Measurements from ENCODE around the gene ACP3. TPM values are rescaled to one million over a fixed set of nuclear protein-coding genes. Genes with fewer than 3 reads are reported as not detected.
"Not testable (repeated sequence)": the region's sequence is repeated elsewhere in the genome, so short reads cannot be mapped to it uniquely, and the experiment has no call there.

ACP3 gene
- polyA plus RNA-seq, 1 donor (not counting 4 experiments of a cell fraction or from before 2014, with no cell fraction given), result 1.3 TPM

DNA sequence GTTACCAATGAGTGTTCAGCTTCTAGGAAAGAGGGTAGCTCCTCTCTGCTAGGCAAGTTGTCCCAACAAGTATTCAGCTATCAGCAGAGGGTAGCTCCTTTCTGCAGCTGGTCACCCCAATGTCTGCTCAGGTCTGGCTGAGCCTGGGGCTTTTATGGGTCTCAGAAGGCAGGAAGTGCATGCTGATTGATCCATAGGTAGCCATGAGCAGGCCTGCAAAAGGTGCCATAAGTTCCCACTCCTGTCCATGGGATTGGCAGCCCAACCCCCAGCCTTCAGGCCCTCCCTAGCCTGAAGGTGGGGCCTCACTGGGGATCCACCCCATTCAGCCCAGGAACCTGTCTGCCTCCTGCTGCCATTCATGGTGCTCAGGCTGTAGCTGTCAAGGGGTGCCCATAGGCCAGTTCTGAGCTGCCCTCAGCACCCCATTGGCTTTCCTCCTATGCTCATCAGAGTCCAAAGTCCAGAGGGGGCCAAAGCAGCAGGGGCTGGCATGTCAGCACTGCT is 65.5 kb downstream of the ACP3 start:
- Histone ChIP-seq H3K9me1 (ENCODE audit: control insufficient read depth, extremely low read depth, insufficient read depth, low read length) (no peaks in the 10 kb centered on the region), H3K4me3 (ENCODE audit: control insufficient read depth in 2 of 3, extremely low read depth in 1 of 3, insufficient read depth in 2 of 3, low read depth in 1 of 3, low read length in 3 of 3) (no peak overlapping the region), H4K20me1 (ENCODE audit: control insufficient read depth, extremely low read depth, insufficient read depth, low read length) (no peaks in the 10 kb centered on the region), H3K4me2 (ENCODE audit: control insufficient read depth, extremely low read depth, insufficient read depth, low read depth, low read length) (no peak overlapping the region), H3K27ac (ENCODE audit: control insufficient read depth, insufficient read depth, low read length) (no peak overlapping the region), H3K9ac (ENCODE audit: control insufficient read depth, extremely low read depth, insufficient read depth, low read length) (no peak overlapping the region), H3K27me3 (ENCODE audit: control insufficient read depth, extremely low read depth, insufficient read depth, low read length) (no peaks in the 10 kb centered on the region), H2AFZ (ENCODE audit: control insufficient read depth, low read length) (no peak overlapping the region), H3K9me3 (ENCODE audit: control insufficient read depth, low read depth, low read length) (no peaks in the 10 kb centered on the region), H3K4me1 (ENCODE audit: control insufficient read depth, extremely low read depth, insufficient read depth, low read length) (no peaks in the 10 kb centered on the region), H3K36me3 (ENCODE audit: control insufficient read depth in 2 of 2, extremely low read depth in 1 of 2, insufficient read depth in 2 of 2, low read length in 2 of 2) (no peaks in the 10 kb centered on the region), H3K79me2 (ENCODE audit: control insufficient read depth, insufficient read depth, low read length) (no peaks in the 10 kb centered on the region)
- DNase-seq (ENCODE audit: low read depth, low spot score) (no peak), FAIRE-seq (no peak)
- TF ChIP-seq CTCF (optimal IDR thresholded peaks at IDR 0.05 in 1 of 3, IDR thresholded peaks at IDR 0.05 in 1 of 3, conservative IDR thresholded peaks at IDR 0.05 in 1 of 3; ENCODE audit: extremely low read depth in 1 of 3, insufficient read depth in 2 of 3, low read length in 3 of 3) (no peak), EZH2 (IDR thresholded peaks at IDR 0.05; ENCODE audit: low read length) (no peak)
- dilution Hi-C loops (cut with MboI; ENCODE audit: extremely low pct_ligation_motif_present, low sequenced_read_pairs), result no loop called here

- H3K36me3 ChIP-seq (ENCODE audit: control insufficient read depth in 2 of 2, extremely low read depth in 1 of 2, insufficient read depth in 2 of 2, low read length in 2 of 2), result no peaks in the 10 kb centered on the region
- no peak for DNase-seq (ENCODE audit: low read depth, low spot score)
- FAIRE-seq, result no peak
Observed at GRCh38 chr3:132386259-132386658, 69.1 kb downstream of the ACP3 start.

GRCh38 chr3:132392675-132393074 is 75.5 kb downstream of the ACP3 start:
- H3K9me3 ChIP-seq (ENCODE audit: control insufficient read depth, low read depth, low read length); H3K4me2 ChIP-seq (ENCODE audit: control insufficient read depth, extremely low read depth, insufficient read depth, low read depth, low read length); dilution Hi-C loops (cut with MboI; ENCODE audit: extremely low pct_ligation_motif_present, low sequenced_read_pairs); FAIRE-seq; H3K79me2 ChIP-seq (ENCODE audit: control insufficient read depth, insufficient read depth, low read length); DNase-seq (ENCODE audit: low read depth, low spot score); H3K4me1 ChIP-seq (ENCODE audit: control insufficient read depth, extremely low read depth, insufficient read depth, low read length); H2AFZ ChIP-seq (ENCODE audit: control insufficient read depth, low read length); H3K27ac ChIP-seq (ENCODE audit: control insufficient read depth, insufficient read depth, low read length); H3K4me3 ChIP-seq (ENCODE audit: control insufficient read depth in 2 of 3, extremely low read depth in 1 of 3, insufficient read depth in 2 of 3, low read depth in 1 of 3, low read length in 3 of 3); H3K36me3 ChIP-seq (ENCODE audit: control insufficient read depth in 2 of 2, extremely low read depth in 1 of 2, insufficient read depth in 2 of 2, low read length in 2 of 2); H4K20me1 ChIP-seq (ENCODE audit: control insufficient read depth, extremely low read depth, insufficient read depth, low read length); H3K9ac ChIP-seq (ENCODE audit: control insufficient read depth, extremely low read depth, insufficient read depth, low read length); H3K9me1 ChIP-seq (ENCODE audit: control insufficient read depth, extremely low read depth, insufficient read depth, low read length); H3K27me3 ChIP-seq (ENCODE audit: control insufficient read depth, extremely low read depth, insufficient read depth, low read length): not testable (repeated sequence)

More at GRCh38 chr3:132386259-132386658, 69.1 kb downstream of the ACP3 start:
- Histone ChIP-seq H4K20me1 (ENCODE audit: control insufficient read depth, extremely low read depth, insufficient read depth, low read length) (no peaks in the 10 kb centered on the region), H3K27me3 (ENCODE audit: control insufficient read depth, extremely low read depth, insufficient read depth, low read length) (no peaks in the 10 kb centered on the region), H3K9ac (ENCODE audit: control insufficient read depth, extremely low read depth, insufficient read depth, low read length) (no peak overlapping the region), H3K4me2 (ENCODE audit: control insufficient read depth, extremely low read depth, insufficient read depth, low read depth, low read length) (no peak overlapping the region), H3K9me3 (ENCODE audit: control insufficient read depth, low read depth, low read length) (no peaks in the 10 kb centered on the region), H3K9me1 (ENCODE audit: control insufficient read depth, extremely low read depth, insufficient read depth, low read length) (no peaks in the 10 kb centered on the region), H3K27ac (ENCODE audit: control insufficient read depth, insufficient read depth, low read length) (no peak overlapping the region), H3K79me2 (ENCODE audit: control insufficient read depth, insufficient read depth, low read length) (no peaks in the 10 kb centered on the region), H2AFZ (ENCODE audit: control insufficient read depth, low read length) (no peak overlapping the region), H3K4me1 (ENCODE audit: control insufficient read depth, extremely low read depth, insufficient read depth, low read length) (no peaks in the 10 kb centered on the region), H3K4me3 (ENCODE audit: control insufficient read depth in 2 of 3, extremely low read depth in 1 of 3, insufficient read depth in 2 of 3, low read depth in 1 of 3, low read length in 3 of 3) (no peak overlapping the region)
- no peak for TF ChIP-seq EZH2 (IDR thresholded peaks at IDR 0.05; ENCODE audit: low read length)
- no peak for TF ChIP-seq CTCF (optimal IDR thresholded peaks at IDR 0.05 in 1 of 3, IDR thresholded peaks at IDR 0.05 in 1 of 3, conservative IDR thresholded peaks at IDR 0.05 in 1 of 3; ENCODE audit: extremely low read depth in 1 of 3, insufficient read depth in 2 of 3, low read length in 3 of 3)
- dilution Hi-C loops (cut with MboI; ENCODE audit: extremely low pct_ligation_motif_present, low sequenced_read_pairs), result no loop called here

Measured in keratinocyte (primary cell).